ENCODE measurements around the gene SORCS2.

SORCS2 gene

DNA sequence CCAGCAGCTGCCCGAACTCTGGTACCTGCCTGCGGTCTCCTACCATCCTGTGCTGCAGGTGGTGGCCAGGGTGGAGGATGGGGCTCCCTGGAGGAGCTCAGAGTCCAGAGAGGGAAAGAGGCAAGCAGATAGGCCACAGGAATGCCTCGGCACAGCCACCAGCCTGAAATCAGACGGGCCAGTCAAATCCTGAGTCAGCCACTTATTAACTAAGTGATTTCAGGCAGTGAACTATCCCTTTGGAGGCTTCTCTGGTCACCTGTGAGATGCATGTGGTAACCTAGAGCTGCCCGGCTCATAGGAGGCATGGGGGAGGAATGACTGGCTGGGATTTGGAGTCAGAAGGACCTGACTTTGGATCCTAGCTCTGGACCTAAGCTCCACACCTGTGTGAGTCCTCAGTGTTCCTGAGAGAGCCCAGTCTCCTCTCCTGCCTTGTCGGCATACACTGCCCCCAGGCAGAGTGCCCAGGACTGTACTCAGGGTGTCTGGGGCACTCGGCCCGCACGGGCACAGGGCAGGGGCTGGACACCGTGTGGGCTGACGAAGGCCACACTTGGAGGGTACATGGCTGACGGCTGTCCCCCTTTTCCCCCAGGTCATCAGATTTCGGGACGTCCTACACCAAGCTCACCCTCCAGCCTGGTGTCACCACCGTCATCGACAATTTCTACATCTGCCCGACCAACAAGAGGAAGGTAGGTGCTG is 338.7 kb downstream of the SORCS2 start:
- no peak overlapping the region for H3K27ac ChIP-seq
- ChIA-PET CTCF (no interaction called here), POLR2A (ENCODE audit: low non-redundant PET) (no interaction called here)
- TF ChIP-seq CTCF (conservative IDR thresholded peaks at IDR 0.05; ENCODE audit: low read depth), result no peak
- DNase-seq (ENCODE audit: low spot score), result no peak

DNA sequence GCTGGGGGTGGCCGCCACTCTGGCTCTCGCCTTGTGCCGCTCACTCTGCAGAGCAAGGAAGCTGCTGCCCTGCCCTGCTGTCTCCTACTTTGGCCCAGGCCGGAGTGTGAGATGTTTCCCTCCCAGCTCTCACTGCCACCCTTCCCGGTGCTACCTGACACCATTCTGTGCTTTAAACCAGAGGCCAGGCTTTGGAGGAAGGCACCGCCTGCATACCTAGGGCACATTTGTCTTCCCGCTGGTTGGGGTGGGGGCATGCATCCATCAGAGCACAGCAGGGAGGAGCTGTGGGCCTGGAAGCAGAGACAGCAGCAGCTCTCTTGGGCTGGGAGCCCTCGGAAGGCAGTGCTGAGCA is 339.3 kb downstream of the SORCS2 start:
- ChIA-PET CTCF (no interaction called here), POLR2A (ENCODE audit: low non-redundant PET) (no interaction called here)
- no peak overlapping the region for H3K27ac ChIP-seq
- no peak for TF ChIP-seq CTCF (conservative IDR thresholded peaks at IDR 0.05; ENCODE audit: low read depth)
- DNase-seq (ENCODE audit: low spot score), result no peak

DNA sequence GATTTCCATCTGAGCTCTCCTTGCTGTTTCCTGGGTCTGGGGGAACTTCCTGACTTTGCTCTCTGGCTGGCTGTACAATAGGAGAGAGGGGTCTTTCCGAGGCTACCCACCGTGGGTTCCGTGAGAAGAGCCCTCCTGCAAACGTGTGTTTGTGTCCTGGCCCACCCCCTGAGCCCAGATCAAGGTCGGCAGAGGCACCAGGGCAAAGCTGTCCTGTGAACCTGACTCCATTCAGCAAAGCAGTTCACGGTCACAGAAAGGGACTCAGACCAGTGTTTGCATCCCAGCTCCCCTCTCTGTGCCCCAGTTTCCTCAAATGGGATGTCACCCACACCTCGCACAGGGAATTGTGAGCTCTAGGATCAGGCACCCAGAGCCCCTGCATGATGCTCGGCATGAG is 339.7 kb downstream of the SORCS2 start:
- no peak for TF ChIP-seq CTCF (conservative IDR thresholded peaks at IDR 0.05; ENCODE audit: low read depth)
- DNase-seq (ENCODE audit: low spot score), result no peak
- ChIA-PET POLR2A (ENCODE audit: low non-redundant PET) (no interaction called here), CTCF (no interaction called here)
- H3K27ac ChIP-seq, result no peak overlapping the region

DNA sequence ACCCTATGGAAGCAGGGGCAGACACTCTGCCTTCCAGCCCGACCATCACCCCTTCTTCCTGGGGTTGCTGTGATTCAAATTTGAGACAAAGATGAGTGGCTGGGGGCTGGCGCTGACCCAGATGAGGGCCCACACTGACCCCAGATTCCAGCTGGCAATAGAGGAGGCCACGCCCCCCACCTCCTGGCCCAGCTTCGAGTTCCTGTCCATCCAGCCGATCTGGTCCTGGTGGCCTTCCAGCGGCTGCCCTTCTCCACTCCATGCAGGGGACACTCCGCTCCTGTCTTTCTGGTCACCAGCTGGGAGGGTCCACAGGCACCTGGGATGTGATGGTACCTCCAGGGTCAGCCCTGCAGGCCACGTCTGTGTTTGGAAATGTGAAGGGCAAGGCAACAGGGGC is 340.9 kb downstream of the SORCS2 start:
- CTCF ChIA-PET, result no interaction called here
- no peak for DNase-seq (ENCODE audit: low spot score)
- POLR2A ChIA-PET (ENCODE audit: low non-redundant PET), result no interaction called here
- no peak overlapping the region for H3K27ac ChIP-seq
- TF ChIP-seq CTCF (conservative IDR thresholded peaks at IDR 0.05; ENCODE audit: low read depth), result no peak

DNA sequence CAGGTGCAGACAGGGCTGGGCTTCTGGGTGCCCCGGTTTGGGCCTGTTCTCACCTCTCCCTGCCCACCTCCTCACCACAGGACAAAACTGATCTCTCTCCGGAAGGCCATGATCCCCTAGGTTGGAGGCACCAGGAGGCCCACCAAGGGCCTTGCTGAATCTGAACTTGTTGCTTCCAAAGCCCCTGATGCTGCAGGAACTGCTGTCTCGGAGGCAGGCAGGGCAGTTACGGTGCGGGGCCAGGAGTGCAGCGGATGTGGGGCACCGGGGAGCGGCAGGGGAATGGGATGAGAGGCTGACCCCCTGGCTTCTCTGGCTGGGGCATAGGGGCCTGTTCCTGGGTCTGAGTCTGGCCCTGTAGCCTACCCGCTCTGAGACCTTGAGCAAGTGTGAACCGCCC is 342.8 kb downstream of the SORCS2 start:
- H3K27ac ChIP-seq, result no peak overlapping the region
- no peak for DNase-seq (ENCODE audit: low spot score)
- ChIA-PET POLR2A (ENCODE audit: low non-redundant PET) (no interaction called here), CTCF (no interaction called here)
- no peak for TF ChIP-seq CTCF (conservative IDR thresholded peaks at IDR 0.05; ENCODE audit: low read depth)

DNA sequence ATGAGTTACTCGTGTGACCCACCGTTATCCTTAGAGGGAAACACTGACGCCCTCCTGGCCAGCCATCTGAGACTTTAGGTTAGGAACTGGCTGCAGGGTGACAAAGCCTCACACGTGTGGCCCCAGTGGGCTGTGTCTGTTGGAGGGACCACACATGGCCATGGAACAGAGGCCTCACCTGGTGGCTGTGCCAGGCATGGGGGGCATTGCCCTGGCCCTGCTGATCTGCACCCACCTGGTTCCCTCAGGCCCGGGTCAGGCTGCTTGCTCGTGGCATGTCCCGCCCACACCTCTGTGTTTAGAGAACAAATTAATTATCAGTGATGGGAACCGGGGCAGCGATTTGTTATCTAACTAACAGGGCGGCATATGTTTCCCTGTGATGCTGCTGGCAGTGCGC is 343.3 kb downstream of the SORCS2 start:
- TF ChIP-seq CTCF (conservative IDR thresholded peaks at IDR 0.05; ENCODE audit: low read depth), result no peak
- H3K27ac ChIP-seq, result no peak overlapping the region
- ChIA-PET CTCF (no interaction called here), POLR2A (ENCODE audit: low non-redundant PET) (no interaction called here)
- no peak for DNase-seq (ENCODE audit: low spot score)

- DNase-seq (ENCODE audit: low spot score), result no peak
- TF ChIP-seq CTCF (conservative IDR thresholded peaks at IDR 0.05; ENCODE audit: low read depth), result no peak
- H3K27ac ChIP-seq, result no peak overlapping the region; the same call in 1 of the 2 replicates
- POLR2A ChIA-PET (ENCODE audit: low non-redundant PET), result no interaction called here
- CTCF ChIA-PET, result no interaction called here
These were observed 344.5 kb downstream of the SORCS2 start for GRCh38 chr4:7536876-7537275.

Data from RWPE1 (cell line).